DMS153 treated with DMSO at 0.1 percent for 48 hours (cell line): ENCODE measurements around the gene TBC1D2.
"Not testable (repeated sequence)": the region's sequence is repeated elsewhere in the genome, so short reads cannot be mapped to it uniquely, and the experiment has no call there.

Experiments used
- DNase-seq: peaks from one replicate; lab custom pipeline; 2025; ENCODE audit not compliant: unreplicated experiment; lab: John Stamatoyannopoulos, UW

Gene TBC1D2

GRCh38 chr9:98275159-98275558 lies 19.7 kb upstream of the TBC1D2 start:
- DNase-seq, result no peak

DNA sequence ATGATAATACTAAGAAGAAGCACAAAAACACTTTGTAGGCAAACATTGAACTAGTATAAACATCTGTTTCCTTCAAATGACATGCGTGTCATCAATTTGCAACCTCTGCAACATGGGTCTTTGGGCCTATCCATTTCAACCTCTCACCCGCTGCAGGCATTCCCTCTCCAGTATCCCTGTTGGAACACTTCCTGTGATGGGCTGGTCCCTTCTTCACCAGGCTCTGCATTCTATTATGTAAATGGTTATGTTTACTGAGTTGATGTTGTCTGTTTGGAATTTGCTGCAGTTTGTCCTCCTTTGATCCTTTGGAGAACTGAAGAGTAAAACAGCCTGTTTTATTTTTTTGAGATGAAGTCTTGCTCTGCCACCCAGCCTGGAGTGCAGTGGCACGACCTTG lies 16.6 kb upstream of the TBC1D2 start:
- DNase-seq, result no peak

- no peak for DNase-seq
Measured at GRCh38 chr9:98271479-98271878, 16.0 kb upstream of the TBC1D2 start.

DNA sequence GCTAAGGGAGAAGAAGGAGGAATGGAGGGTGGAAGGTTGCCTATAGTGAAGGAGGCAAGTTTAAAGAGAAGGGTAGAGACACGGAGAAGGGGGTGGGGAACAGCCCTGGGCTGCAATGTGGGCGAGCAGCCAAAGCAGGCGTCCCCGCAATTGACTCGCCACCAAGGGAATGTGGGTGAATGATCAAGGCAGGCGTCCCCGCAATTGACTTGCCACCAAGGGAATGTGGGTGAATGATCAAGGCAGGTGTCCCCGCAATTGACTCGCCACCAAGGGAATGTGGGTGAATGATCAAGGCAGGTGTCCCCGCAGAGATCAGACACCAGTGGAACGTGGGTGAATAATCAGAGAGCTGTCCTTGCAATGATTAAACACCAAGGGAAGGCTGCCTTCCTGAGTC lies 14.8 kb upstream of the TBC1D2 start:
- not testable (repeated sequence) for DNase-seq

GRCh38 chr9:98269652-98270051 lies 14.2 kb upstream of the TBC1D2 start:
- not testable (repeated sequence) for DNase-seq

DNA sequence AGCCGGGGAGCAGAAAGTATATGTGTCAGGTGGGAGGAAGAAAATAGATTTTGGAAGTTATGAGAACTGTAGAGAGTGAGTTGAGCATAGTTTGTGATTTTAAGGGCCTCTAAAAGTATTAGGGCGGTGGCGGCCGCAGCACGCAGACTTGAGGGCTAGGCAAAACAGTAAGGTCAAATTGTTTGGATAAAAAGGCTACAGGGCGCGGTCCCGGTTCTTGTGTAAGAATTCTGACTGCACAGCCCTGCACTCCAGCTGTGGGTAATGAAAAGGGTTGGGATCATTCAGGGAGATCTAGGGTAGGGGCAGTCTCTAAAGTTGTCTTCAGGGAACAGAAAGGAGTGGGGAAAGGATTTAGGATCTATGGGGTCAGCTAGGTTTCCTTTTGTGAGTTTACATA lies 12.1 kb upstream of the TBC1D2 start:
- not testable (repeated sequence) for DNase-seq

- no peak for DNase-seq
Measured at GRCh38 chr9:98264516-98264915, 9.1 kb upstream of the TBC1D2 start.

GRCh38 chr9:98263482-98264357 lies 8.3 kb upstream of the TBC1D2 start:
- DNase-seq, result peak; percentile 21

GRCh38 chr9:98263080-98263479 lies 7.6 kb upstream of the TBC1D2 start:
- no peak for DNase-seq

GRCh38 chr9:98262056-98262455 lies 6.6 kb upstream of the TBC1D2 start:
- DNase-seq, result no peak

GRCh38 chr9:98260635-98261034 lies 5.2 kb upstream of the TBC1D2 start:
- DNase-seq, result no peak

GRCh38 chr9:98259791-98260190 lies 4.3 kb upstream of the TBC1D2 start:
- no peak for DNase-seq

- peak; percentile 39 for DNase-seq
Measured at GRCh38 chr9:98256756-98257155, 1.3 kb upstream of the TBC1D2 start.

DNA sequence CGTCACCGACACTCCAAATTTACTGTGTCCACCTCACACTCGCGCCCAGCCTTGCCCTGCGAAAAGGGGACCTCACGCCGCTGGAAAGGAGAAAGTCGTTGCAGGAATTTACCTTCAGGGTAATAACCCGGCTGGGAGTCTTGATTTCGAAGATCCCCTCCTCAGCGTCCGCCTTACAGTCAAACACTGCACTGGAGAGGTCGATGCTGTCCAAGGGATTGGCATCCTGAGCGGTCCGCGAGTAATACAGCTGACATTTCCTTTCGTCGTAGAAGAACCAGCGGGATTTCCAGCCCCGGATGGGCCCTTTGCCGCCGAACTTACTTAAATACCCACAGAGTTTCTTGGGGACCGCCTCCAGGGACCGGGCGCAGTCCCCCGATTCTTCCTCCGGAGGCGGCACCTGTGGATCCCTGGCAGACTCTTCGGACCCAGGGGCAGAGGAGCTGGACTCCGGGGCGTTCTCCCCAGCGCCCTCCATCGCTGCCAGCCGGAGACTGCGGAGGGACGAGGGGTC lies 330 bp downstream of the TBC1D2 start:
- peak; percentile 22 for DNase-seq

DNA sequence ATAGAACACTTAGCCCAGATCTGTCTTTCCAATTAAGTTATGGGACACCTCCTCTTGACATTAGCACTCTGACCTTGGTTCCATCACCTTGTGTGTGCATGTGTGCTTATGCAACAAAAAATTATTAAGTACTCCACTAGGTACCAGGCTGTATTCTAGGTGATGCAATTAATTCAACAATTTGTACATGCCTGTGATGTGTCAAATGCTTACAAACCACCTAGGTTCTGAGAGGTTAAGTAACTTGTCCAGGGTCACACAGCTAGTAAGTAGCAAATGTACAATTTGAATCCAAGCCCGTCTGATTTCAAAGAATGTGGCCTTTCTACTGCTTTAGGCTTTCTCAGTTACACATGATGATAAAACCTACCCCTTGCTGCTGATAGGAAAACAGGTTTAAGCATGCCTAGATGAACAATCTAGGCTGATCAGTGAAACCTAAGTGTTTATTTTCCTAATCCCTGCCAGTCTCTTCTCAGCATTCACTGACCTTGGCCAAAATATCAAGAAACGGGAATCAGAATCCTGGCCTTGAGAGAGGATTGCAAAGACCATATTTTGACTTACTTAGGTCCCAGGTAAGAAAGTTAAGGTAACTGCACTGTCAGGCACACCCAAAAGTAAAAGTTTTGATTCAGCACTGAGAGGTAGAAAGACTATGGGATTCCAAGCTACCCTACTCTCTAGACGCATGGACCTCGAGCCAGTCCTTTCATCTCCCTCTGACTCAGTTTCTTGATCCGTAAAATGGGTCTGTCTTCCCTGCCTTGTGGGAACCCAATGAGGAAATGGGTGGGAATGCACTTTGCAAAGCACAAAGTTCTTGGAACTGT lies 1.0 kb downstream of the TBC1D2 start:
- no peak for DNase-seq

GRCh38 chr9:98253565-98253964 lies 1.9 kb downstream of the TBC1D2 start:
- DNase-seq, result no peak

DNA sequence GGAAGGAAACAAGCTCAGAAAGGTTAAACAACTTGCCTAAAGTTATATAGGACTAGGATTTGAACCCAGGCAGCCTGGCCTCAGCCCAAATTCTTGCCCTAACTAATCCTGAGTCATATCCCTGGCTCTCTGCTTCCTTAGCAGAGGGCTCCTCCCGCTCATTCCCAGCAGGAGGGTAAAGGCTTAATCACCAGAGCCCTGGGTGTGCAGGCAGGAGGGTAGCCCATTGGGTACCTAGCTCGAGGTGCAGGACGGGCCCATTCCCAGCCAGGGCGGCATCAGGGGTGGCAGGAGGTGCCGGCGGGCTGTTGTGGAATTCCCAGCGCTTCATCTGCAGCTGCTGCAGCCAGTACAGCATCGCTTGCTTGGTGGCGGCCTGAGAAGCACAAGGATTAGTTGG lies 3.9 kb downstream of the TBC1D2 start:
- no peak for DNase-seq

GRCh38 chr9:98249771-98250170 lies 5.7 kb downstream of the TBC1D2 start:
- no peak for DNase-seq

DNA sequence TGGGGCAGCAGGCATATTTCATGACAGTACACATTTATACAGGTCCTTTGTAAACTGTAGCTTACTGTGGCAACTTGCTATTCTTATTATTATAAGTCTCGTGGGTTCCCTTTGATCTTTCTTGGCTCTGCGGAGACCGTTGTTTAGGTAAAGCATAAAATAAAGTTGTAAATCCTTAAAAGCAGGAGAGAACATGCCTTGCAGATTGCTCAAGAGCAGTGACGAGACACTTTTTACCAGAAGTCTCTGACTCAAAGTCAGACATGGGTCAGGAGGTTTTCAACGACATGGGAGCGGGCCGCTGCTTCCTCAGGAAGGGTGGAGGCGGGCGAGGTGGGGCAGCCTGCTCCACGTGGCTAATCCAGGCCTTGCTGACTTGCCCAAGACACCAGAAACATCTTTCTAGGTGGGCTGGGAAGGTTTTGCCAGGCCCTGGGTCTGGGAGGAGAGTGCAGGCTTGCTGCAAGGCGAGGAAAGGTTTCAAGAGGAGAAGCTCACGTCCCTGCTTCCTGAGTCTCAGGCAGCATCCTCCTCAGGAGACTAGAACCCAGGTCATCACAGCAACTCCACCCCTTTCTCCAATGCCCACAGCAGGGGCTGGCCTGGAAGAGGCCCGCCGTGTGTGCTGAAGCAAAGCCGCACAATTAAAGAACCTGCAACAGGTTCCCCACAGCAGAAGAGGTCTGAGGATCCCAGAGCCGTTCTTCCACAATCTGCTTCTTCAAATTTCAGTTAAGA lies 6.5 kb downstream of the TBC1D2 start:
- no peak for DNase-seq

DNA sequence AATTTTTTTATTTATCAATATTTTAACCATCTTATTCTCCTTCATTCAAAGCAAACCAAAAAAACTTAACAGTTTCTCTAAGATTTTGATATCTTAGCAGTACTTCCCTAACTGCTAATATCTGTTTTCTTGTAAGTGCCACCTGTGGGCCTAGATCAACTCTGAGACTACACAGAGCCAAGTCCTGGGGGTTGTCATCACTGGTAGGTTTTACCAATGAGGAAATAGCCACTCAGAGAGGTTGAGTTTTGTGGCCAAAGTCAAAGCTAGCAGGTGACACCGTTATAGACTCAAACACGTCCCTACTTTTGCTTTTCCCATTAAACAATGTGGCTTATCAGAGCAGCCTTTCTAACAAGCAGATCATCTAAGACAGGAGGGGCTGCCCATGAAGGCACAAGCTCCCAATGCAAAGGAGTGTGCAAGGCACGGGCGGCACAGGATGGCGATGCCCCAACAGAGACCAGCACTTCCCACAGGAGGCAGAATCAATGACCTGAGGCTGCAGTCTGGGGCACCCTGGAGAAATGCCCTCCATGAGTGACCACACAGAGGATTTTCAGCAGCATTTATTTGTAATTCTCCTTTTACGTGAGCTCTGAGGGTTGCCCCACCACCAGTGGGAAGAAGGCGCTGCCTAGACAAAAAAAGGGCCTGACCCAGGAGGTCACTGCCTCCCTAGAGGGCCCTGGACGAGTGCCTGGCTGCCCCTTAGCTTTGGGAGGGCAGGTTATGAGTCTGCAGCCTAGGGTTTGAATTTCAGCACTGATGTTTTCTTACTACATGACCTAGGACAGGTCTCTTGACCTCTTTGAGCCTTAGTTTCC lies 7.4 kb downstream of the TBC1D2 start:
- no peak for DNase-seq
